ENCODE results near the gene RAP2A. TPM values are rescaled to one million over a fixed set of nuclear protein-coding genes. Genes with fewer than 3 reads are reported as not detected.
A peak's percentile ranks its signal among the peaks of the same experiment; 100 is the strongest.

Gene RAP2A
- total and polyA plus RNA-seq, 10 of the 15 experiments (the other 5 are each of a cell fraction or from before 2014, with no cell fraction given), result 3.5 to 35.1 (median 14.9) TPM

- POLR2A ChIA-PET, result no interaction called here
These were observed 45.6 kb upstream of the RAP2A start for GRCh38 chr13:97388373-97388772.

More at GRCh38 chr13:97388373-97388772, 45.6 kb upstream of the RAP2A start:
- Histone ChIP-seq H3K27me3 (replicated peaks in 1 of 2; ENCODE audit: control insufficient read depth in 2 of 2, insufficient read depth in 2 of 2, low read length in 1 of 2) (no peaks in the 10 kb centered on the region), H3K79me2 (ENCODE audit: control insufficient read depth, insufficient read depth, low read length) (no peaks in the 10 kb centered on the region), H3K9ac (ENCODE audit: control insufficient read depth, insufficient read depth, low read length) (no peak overlapping the region), H3K4me1 (ENCODE audit: control insufficient read depth, insufficient read depth, low read length) (no peaks in the 10 kb centered on the region), H3K4me3 (no peak overlapping the region), H3K27ac (ENCODE audit: control insufficient read depth, insufficient read depth) (no peak overlapping the region), H3K36me3 (ENCODE audit: control insufficient read depth in 2 of 2, insufficient read depth in 2 of 2, low read length in 1 of 2) (no peaks in the 10 kb centered on the region), H3K9me3 (replicated peaks; ENCODE audit: control insufficient read depth, insufficient read depth, low read length) (no peaks in the 10 kb centered on the region), H3K4me2 (ENCODE audit: control insufficient read depth, insufficient read depth) (no peak overlapping the region), H2AFZ (ENCODE audit: control insufficient read depth, low read depth, low read length) (no peak overlapping the region), H4K20me1 (ENCODE audit: control insufficient read depth, insufficient read depth) (no peaks in the 10 kb centered on the region)
- ChIA-PET SMC1A (ENCODE audit: uncharacterized antibody, unreplicated experiment) (interaction anchor here (1.2 to 1.3 kb wide), 3 partner anchors 9 to 186 kb away, joined by 3 to 7 read pairs (median 4); no protein-coding TSS in a partner anchor), RAD21 (ENCODE audit: unreplicated experiment) (interaction anchor here (0.9 kb wide), 1 partner anchor 278 kb away, joined by 3 read pairs; no protein-coding TSS in a partner anchor), CTCF (interaction anchor here (1.1 to 1.4 kb wide), 3 partner anchors 18 to 278 kb away, joined by 3 read pairs; no protein-coding TSS in a partner anchor)
- no TSS peak for BruUV-seq (replicated peaks)
- in situ Hi-C loops (cut with MboI), result no loop called here
- TF ChIP-seq CBX3 (IDR thresholded peaks at IDR 0.05; ENCODE audit: borderline replicate concordance, low read depth), result no peak
- TF ChIP-seq RAD21 (IDR thresholded peaks at IDR 0.05; ENCODE audit: insufficient read depth, low read depth, low read length), result no peak
- no peak for TF ChIP-seq CBX5 (IDR thresholded peaks at IDR 0.05; ENCODE audit: low read depth)
- TF ChIP-seq MXI1 (IDR thresholded peaks at IDR 0.05; ENCODE audit: low read depth, low read length), result no peak
- no peak for TF ChIP-seq EP300 (IDR thresholded peaks at IDR 0.05; ENCODE audit: borderline replicate concordance in 1 of 2, control insufficient read depth in 1 of 2, low read depth in 2 of 2, low read length in 2 of 2)
- no peak for TF ChIP-seq IRF3 (IDR thresholded peaks at IDR 0.05)
- TF ChIP-seq NBN (IDR thresholded peaks at IDR 0.05), result no peak
- TF ChIP-seq HCFC1 (IDR thresholded peaks at IDR 0.05; ENCODE audit: low read length), result no peak
- TF ChIP-seq SRF (IDR thresholded peaks at IDR 0.05; ENCODE audit: low read depth in 2 of 2, low read length in 2 of 2), result no peak
- no peak for TF ChIP-seq BCLAF1 (IDR thresholded peaks at IDR 0.05)
- no peak for TF ChIP-seq CHD4 (IDR thresholded peaks at IDR 0.05)
- TF ChIP-seq CREB1 (IDR thresholded peaks at IDR 0.05; ENCODE audit: low read depth), result no peak
- no peak for TF ChIP-seq JUNB (IDR thresholded peaks at IDR 0.05)
- no peak for TF ChIP-seq RBBP5 (conservative IDR thresholded peaks at IDR 0.05)
- no peak for TF ChIP-seq RELB (IDR thresholded peaks at IDR 0.05; ENCODE audit: low read depth)
- TF ChIP-seq NKRF (conservative IDR thresholded peaks at IDR 0.05), result no peak
- FAIRE-seq (no peak), DNase-seq (ENCODE audit: low read depth, low spot score) (no peak), ATAC-seq (peak; percentile 24; the same call in 2 of the 3 replicates)
- intact Hi-C loops (cut with micrococcal nuclease; ENCODE audit: unreplicated experiment), result no loop called here
- WGBS (ENCODE audit: insufficient coverage, insufficient replicate concordance, low lambda C conversion rate, missing lambda C conversion rate), result 24% methylated on average over 3 of the region's 3 CpGs
